HEK293T (cell line): ENCODE results near the gene GALNT18.

Experiments used
- BHLHE40 ChIP-seq: fragments of 450-650 bp; IDR thresholded peaks from 2 replicates; pipeline ENCODE4 v1.6.1; 2016; ENCODE audit warnings: mild to moderate bottlenecking, moderate library complexity, borderline replicate concordance
- ELF4 ChIP-seq: fragments of 450-650 bp; IDR thresholded peaks from 2 replicates; pipeline ENCODE4 v1.6.1; 2017; ENCODE audit warnings: antibody characterized with exemption
- FOXA1 ChIP-seq: fragments of 450-650 bp; IDR thresholded peaks from 2 replicates; pipeline ENCODE4 v1.6.1; 2016; ENCODE audit warnings: mild to moderate bottlenecking
- FOXK2 ChIP-seq: fragments of 450-650 bp; IDR thresholded peaks from 2 replicates; pipeline ENCODE4 v1.6.1; 2016; ENCODE audit warnings: mild to moderate bottlenecking
- FOXM1 ChIP-seq: fragments of 450-650 bp; IDR thresholded peaks from 2 replicates; pipeline ENCODE4 v1.6.1; 2017; ENCODE audit warnings: mild to moderate bottlenecking, borderline replicate concordance
- NFRKB ChIP-seq: fragments of 450-650 bp; IDR thresholded peaks from 2 replicates; pipeline ENCODE4 v1.6.1; 2016; ENCODE audit warnings: mild to moderate bottlenecking, moderate library complexity
- PKNOX1 ChIP-seq: fragments of 450-650 bp; IDR thresholded peaks from 2 replicates; pipeline ENCODE4 v1.6.1; 2016
- SP1 ChIP-seq: fragments of 450-650 bp; IDR thresholded peaks from 2 replicates; pipeline ENCODE4 v1.6.1; 2017
- TARDBP ChIP-seq: fragments of 450-650 bp; IDR thresholded peaks from 2 replicates; pipeline ENCODE4 v1.6.1; 2016

DNA sequence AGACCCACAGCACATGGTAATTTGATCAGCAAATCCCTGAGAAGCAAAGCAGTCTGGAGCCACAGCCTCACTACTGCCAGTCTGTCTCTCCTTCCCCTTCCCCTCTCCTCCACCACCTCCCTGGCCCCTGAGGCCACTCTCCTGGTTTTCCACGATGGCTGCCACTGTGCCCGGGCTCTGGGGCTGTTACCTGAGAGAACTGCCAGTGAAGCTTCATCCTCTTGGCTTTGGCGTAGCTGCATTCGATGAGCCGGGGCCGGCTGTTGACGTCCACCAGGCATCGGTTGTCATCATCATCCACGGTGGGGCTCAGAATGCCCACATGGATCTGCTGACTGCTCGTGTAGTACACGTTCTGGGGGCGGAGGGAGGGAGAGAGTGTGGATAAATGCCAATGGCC is 329.0 kb downstream of the GALNT18 start:
- TF ChIP-seq FOXK2, result no peak
- no peak for TF ChIP-seq NFRKB
- TF ChIP-seq TARDBP, result no peak
- TF ChIP-seq FOXM1, result no peak
- TF ChIP-seq BHLHE40, result no peak
- no peak for TF ChIP-seq FOXA1
- no peak for TF ChIP-seq SP1
- TF ChIP-seq ELF4, result no peak
- no peak for TF ChIP-seq PKNOX1
